ENCODE results near the gene OGDH.

The OGDH gene

GRCh38 chr7:44618753-44619152 is 12.3 kb downstream of the OGDH start:
- DNase-seq, result peak; percentile 29

- no peak for DNase-seq
Observed at GRCh38 chr7:44621034-44621749, 14.8 kb downstream of the OGDH start.

GRCh38 chr7:44621750-44622103 is 15.3 kb downstream of the OGDH start:
- no peak for DNase-seq

- DNase-seq, result peak; percentile 57
Observed at GRCh38 chr7:44622342-44623151, 16.1 kb downstream of the OGDH start.

- no peak for DNase-seq
Observed at GRCh38 chr7:44624318-44624717, 17.9 kb downstream of the OGDH start.

- no peak for DNase-seq
Observed at GRCh38 chr7:44625526-44626471, 19.4 kb downstream of the OGDH start.

GRCh38 chr7:44626620-44627019 is 20.2 kb downstream of the OGDH start:
- DNase-seq, result no peak

GRCh38 chr7:44629829-44630522 is 23.5 kb downstream of the OGDH start:
- no peak for DNase-seq

GRCh38 chr7:44630792-44631457 is 24.5 kb downstream of the OGDH start:
- DNase-seq, result no peak

GRCh38 chr7:44631458-44632115 is 25.2 kb downstream of the OGDH start:
- DNase-seq, result no peak

GRCh38 chr7:44632196-44632595 is 25.8 kb downstream of the OGDH start:
- no peak for DNase-seq

- DNase-seq, result peak; percentile 75
Observed at GRCh38 chr7:44633254-44634186, 27.1 kb downstream of the OGDH start.

- no peak for DNase-seq
Observed at GRCh38 chr7:44634187-44634838, 27.9 kb downstream of the OGDH start.

GRCh38 chr7:44634839-44635591 is 28.6 kb downstream of the OGDH start:
- no peak for DNase-seq

- no peak for DNase-seq
Observed at GRCh38 chr7:44636041-44636584, 29.7 kb downstream of the OGDH start.

- DNase-seq, result no peak
Observed at GRCh38 chr7:44636926-44637325, 30.5 kb downstream of the OGDH start.

GRCh38 chr7:44637788-44638594 is 31.6 kb downstream of the OGDH start:
- DNase-seq, result peak; percentile 85
